KBM-7 (cell line): Measurements from ENCODE around the gene JOSD1.

ENCODE experiments used
- DNase-seq: peaks from one replicate; pipeline ENCODE4 v3.0.0-alpha.2; 2015
- in situ Hi-C: fragments of 300-500 bp; cut with MboI; formaldehyde crosslinking; loops from 2 replicates; pipeline ENCODE4 v1.14.3; 2020; ENCODE audit warnings: low sequenced_read_pairs, low pct_unique_long_range_greater_than_20kb, mixed read lengths

JOSD1 gene

DNA sequence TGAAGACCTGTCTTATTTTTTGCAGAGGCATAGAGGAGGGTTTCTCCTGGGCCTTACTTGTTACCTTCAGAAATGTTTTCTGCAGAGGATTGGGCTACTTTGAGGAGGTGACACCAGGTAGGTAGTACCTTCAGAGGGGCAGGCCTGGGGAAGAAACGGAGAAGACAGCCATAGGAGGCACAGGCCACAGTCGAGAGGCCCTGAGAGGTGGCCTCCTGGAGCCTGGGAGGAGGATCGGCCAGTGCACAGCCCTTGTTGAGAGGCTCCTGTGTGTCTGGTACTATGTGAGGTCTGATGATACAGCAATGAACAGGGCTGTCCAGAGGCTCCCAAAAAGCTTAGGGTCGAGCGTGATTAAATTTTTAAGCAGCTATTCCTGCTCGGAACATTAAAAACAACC, 16.5 kb upstream of the JOSD1 start:
- in situ Hi-C loops = no loop called here
- DNase-seq = no peak

DNA sequence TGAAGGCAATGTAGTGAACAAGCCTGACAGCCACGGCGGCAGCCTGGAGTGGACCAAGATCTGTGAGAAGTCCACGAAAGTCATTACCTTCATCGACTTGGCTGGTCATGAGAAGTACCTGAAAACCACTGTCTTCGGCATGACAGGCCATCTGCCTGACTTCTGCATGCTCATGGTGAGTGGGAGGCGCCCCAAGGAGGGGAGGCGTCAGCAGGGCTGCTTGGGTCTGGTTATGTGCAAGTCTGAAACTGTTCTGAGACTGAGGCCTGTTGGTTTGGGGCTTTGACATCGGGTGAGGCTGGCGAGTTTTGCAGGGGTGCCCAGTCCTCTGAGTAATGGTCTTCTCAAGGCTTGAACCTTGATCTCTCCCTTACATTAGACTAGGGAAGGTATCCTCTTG, 16.1 kb upstream of the JOSD1 start:
- in situ Hi-C loops = no loop called here
- DNase-seq = no peak

DNA sequence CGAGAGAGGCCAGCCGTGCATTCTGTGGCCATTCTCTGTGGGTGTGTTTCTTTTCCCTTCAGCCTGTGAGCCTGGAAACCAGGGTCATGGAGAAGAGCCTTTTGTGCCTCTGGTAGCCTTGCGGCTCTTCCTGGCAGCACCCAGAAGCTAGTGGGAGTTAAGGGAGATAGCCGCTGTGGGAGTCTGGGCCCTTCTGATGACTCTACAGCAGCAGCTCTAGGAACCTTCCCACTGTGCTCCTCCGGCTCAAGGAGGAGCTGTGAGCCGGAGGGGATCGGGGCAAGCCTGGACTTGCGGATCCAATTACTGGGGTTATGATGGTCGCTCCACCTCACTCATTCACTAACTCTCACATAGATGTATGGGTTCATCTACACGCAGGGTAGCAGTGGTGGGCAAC, 15.5 kb upstream of the JOSD1 start:
- in situ Hi-C loops = no loop called here
- DNase-seq = no peak

DNA sequence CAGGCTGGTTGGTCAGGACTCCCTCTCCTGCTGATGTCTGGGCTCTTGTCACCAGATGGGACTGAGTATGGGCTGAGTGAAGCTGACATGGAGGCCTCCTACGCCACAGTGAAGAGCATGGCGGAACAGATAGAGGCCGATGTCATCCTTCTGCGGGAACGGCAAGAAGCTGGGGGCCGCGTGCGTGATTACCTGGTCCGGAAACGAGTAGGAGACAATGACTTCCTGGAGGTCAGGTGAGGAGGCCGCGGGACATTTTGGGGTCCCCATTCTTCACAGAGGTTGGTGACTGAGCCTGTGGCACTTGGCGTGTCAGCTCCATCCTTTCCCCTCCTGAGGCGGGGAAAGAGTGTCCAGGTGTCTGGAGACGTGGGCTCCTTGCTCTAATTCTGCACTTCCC, 15.1 kb upstream of the JOSD1 start:
- in situ Hi-C loops = no loop called here
- DNase-seq = no peak

DNA sequence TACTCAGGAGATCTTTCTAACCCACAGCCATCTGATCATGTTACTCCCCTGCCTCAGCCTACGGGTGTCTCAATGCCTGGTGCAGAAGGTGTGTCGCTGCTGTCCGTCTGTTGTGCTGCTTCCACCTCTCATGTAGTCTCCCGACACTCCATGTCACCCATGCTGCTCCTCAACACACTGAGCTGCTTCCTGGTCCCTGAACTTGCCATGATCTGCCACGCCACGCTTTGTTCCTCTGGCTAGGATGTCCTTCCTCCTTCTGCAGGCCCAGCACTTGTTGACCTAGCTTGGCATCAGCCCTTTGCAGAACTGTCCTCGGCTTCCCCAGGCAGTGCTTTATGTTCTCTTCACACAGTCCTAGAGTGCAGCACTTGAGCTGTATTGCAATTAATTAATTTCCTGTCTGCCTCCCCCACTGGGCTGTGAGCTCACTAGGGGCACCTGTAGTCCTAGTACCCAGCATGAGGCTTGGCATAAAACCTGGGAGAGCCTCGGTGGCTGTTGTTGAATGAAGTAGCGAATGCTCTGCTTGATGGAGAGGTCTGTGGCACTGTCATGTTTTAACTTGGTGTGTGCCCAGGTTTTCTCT, 14.5 kb upstream of the JOSD1 start:
- no peak for DNase-seq
- in situ Hi-C loops = no loop called here

DNA sequence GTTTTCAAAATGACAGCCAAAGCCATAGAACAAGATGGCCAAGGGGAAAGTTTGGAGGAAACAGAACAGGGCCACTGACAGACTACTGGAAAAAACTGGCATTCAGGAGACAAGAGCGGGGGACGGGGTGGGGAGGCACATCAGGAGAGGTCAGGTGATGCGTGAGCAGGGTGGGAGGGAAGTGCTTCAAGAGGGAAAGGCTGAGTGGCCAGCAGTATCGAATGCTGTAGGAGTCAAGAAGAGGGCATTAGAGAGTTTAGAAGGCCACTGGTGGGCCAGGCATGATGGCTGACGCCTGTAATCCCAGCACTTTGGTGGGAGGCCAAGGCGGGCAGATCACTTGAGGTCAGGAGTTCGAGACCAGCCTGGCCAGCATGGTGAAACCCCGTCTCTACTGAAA, 13.2 kb upstream of the JOSD1 start:
- in situ Hi-C loops = no loop called here
- no peak for DNase-seq

DNA sequence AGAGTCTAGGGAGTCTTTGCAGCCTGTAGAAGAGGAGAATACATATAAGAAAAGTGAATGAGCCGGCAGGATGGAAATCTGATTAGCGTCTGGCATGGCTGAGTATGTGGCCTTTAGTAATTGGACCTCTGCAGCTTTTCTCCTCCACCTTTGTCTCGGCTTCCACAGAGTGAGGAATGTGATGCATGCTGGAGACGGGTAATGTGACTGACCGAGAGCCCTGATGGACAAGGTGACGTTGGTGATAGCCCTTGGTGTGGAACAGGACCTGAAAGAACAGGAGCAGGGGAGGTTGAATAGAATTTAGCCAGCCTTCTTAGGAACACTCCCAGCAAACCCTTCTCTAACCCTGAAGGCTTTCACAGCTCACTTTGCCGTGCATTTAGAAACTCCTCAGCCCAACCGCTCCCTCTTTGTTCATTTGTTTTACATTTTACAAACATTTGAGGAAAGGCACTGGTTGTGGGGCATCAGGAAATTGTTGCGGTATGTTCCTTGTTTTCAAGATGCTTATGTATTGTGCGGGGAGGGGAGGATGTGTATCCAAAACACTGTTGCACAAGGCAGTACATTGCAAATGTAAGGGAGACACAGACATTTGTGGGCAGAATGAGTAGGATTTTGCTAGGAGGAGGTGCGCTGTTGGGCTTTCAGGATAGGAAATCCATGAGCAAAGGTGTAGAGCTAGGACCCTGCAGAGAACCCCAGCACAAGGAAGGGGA, 11.9 kb upstream of the JOSD1 start:
- in situ Hi-C loops = no loop called here
- no peak for DNase-seq

DNA sequence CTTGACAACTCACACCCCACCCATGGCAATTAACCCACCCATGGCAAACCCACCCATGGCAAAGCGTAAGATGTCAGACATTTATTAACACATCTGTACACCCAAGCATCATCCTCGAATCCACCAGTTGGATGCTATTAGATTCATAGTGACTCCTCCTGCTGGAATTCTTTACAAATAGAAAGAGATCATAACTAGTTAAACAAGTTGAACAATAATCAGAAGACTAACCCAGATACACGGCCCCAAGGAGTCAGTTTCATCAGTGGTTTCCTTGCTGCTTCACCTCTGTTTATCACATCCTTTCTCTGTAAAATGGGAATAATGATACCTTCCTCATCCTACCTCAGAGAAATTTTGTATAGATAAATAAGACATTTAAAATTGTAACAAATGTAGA, 10.1 kb upstream of the JOSD1 start:
- in situ Hi-C loops = no loop called here
- DNase-seq = no peak

DNA sequence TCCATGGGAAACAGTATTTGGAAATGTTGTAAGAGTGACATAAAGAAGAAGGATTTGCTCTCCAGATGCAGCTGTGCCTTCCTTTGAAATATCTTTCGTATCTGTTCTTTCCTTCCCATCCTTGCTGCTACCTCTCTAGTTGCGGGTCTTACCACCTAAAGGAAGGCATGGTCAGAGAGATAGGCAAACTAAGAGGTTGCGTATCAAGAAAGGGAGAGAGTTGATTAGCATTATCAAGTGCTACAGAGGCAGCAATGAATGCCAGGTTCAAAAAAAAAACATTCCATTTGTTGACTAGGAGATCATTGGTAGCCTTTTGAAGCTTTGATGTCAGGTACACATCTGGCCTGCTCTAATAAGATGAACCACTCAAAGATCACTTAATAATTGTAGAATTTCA, 9.6 kb upstream of the JOSD1 start:
- in situ Hi-C loops = no loop called here
- no peak for DNase-seq

DNA sequence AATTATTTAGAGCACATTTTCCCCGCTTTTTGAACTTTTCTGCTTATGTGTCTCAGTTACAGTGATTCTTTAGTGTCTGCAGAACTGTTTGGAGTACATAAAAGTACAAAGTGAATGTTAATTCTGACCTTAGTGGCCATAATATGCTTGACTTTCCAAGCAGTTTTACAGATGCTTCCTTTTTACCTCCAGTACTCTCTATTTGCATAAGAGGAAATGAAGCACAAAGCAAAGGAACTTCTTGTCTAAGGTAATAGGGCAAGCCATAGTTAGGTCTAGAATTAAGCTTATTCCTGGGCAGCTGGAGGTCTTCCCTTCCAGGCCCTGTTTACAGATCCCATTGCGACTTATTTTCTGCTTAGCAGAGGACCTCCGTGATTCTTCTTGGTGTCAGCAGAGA, 8.6 kb upstream of the JOSD1 start:
- DNase-seq = no peak
- in situ Hi-C loops = no loop called here

DNA sequence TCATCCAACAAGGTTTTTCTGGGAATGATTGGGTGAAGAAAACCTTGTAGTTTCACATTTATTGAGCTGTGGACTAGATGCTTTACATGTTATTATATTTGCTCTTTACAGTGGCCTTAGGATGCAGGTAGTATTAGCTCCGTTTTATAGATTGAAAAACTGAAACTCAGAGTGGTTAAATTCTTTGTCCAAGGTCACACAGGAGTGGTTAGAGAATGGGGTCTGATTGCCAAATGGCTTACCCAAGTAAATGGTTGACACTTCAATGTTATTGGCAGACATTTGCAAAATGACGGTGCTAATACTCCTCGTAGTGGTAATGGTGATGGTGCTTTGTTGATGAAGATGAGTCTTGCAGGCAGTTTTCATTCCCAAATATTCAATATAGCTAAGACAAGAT, 7.2 kb upstream of the JOSD1 start:
- DNase-seq = no peak
- in situ Hi-C loops = no loop called here

DNA sequence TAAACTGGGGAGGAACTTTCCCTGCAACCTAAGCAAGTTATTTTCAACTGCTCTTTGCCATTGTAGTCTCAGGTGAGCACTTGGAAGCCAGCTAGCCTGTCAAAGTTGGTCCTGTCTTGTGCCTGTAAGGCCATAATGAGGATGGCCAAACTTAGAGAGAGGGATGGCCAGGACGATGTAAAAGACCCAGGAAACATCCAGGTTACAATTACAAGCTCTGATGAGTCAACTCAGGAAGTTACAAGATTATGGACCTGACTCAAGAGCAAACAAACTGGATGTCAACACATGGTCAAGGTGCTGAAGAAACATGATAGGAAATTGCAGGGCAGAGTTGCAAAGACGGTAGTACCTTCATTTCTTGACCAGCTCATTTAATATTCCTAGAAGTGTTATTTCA, 6.6 kb upstream of the JOSD1 start:
- in situ Hi-C loops = no loop called here
- DNase-seq = no peak

DNA sequence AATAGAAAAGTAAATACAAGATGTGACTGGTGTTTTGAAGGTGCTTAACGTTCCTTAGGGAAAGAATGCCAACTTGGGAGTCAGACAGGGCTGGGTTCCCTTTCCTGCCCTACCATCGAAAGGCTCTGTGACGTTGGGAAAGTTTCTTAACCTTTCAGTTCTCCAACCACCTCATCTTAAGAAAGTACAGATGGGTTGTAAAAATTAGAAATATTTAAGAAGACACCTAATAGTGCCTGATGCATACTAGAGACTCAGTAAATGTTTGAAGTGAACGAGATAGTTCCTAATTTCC, 6.1 kb upstream of the JOSD1 start:
- in situ Hi-C loops = no loop called here
- DNase-seq = no peak

DNA sequence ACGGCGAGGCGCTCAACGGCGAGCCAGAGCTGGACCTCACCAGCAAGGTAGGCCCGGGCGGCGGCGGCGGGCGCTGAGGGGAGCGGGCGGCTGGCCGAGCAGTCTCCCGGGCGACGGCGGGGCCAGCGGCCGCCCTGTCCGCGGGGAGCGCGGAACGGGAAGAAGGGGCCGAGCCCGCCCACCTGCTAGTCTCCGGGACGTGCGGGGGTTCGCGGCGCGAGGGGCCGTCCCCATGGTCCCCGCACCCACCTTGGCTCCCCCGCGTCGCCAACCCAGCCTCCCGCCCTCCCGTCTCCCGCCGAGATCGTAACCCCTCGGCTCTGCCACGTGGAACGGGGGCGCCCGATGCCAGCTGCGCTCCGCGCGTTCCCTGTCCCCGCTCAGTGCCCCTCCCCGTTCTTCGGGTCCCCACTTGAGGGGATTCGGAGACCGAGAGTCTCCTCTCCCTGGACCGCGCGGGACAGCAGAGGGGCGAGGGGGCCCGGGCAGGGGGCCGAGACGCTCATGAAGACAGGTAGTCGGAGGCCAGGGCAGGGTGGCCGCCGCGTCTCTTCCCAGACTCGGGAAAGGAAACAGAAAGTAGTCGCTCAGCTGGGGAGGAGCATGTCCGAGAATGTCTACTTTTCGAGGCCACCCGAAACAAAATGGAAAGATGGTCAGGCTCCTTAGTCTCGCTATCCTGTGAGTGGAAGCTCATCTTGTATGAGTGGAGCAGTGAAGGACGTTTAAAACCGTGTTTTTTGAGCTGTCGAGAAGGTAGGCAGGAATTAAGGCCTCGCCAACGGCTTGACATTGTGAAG, 5.6 kb upstream of the JOSD1 start:
- in situ Hi-C loops = no loop called here
- DNase-seq = peak; percentile 29

DNA sequence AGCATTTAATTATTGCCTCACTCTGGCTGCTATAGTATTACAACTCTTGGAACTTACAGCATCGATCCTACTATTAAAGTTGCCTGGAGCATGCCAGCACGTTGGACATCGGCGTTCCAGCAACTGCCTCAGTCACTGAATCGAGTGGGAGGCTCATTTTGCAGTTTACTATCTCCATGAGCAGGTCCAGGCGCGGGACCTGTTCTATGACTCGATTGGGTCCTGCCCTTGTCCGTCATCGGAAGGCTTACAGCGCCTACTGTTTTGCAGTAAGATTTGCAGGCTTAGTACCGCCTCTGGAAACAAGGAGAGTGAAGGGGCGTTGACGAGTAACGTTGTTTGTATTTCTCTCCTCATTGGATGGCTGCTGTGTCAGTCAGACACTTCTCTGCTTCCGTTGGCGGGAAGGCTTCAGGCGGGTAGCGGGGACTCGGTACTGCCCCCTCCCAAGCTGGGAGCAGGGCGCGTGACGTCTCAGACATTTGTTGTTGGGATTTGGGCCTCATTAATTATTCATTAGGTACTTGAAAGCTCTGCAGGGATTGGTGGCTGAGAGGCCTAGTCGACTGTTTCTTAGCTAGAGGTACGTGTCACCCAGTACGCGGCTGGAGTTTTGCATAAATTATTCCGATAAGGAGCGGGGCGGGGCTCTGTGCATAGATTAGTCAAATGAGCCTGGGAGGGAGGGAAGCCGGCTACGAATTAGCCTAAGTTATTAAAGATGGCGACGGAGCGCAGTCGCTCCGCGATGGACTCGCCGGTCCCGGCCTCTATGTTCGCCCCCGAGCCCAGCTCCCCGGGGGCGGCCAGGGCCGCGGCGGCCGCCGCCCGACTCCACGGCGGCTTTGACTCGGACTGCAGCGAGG, 4.7 kb upstream of the JOSD1 start, which contains the start of gene GTPBP1:
TSS of gene GTPBP1 (plus strand) at position 710 of the 866 bp plus-strand sequence. CDS start at position 722, 12 bp downstream.
- in situ Hi-C loops = no loop called here
- peak; percentile 100 for DNase-seq

DNA sequence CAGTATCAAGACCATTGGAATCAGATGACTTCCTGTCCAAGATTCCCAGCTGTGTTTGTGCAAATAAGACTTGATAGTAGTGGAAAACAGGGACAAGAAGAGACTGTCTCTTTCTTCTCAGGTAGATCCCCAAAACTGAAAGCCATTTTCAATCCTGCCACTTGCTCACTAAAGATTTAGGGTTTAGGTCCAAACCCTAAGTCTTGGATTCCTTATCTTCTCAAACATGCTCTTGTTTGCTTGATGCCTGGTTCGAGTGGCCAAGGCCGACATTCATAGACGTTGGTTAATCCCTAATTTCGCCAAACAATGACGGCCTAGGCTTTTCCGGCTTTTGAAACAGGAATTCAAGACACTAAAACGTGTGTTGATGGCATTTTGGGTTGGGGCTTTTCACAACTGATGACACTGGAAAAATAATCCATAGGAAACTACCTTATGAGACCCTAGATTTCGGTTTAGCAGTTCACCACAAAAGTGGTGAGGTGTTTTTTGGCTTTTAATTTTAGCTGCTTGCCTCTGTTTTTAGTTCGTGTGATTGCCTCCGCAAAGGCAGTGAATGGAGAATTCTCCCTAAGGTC, 4.0 kb upstream of the JOSD1 start:
- DNase-seq = no peak
- in situ Hi-C loops = no loop called here

DNA sequence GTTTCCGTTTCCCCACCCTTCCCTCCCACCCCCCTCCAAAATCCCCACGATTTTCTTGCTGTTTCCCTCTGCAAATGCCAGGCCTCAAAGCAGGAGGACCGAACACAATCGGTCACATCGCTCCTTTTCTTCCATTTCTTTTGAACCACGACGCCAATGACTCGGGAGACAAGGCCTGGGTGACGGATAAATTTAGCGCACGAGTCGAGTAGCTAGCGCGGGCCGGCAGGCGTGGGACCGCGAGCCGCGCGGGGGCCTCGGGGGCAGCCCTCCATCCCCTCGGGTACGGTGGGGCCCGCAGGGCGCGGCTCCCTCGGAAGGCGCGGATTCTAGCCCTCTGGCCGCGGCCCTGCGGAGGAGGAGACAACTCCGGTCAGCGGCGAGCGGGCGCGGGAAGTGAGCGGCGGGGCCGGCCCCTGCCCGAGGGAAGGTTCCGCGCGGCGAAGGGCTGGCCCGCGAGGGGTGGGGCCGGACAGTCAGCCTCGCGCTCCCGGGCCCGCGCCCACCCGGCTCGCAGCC, 414 bp downstream of the JOSD1 start:
- no peak for DNase-seq
- in situ Hi-C loops = no loop called here

DNA sequence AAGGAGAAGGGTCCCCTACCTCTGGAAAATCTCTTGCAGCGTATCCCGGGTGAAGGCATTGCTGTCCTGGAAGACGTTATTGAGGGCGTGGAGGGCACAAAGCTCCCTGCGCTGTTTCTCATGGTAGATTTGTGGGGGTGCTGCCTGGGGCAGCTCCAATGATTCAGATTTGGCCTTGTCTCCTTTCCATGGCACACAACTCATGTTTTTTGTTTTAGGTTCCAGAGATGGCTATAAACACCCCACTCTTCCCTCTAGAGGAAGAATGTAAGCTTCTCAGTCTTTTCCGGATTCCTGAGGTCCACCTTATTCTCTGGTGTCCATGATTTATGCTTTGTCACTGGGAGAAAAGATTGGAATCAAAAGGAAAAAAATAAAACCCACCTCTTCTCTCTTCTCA, 959 bp downstream of the JOSD1 start:
- in situ Hi-C loops = no loop called here
- DNase-seq = peak; percentile 26

DNA sequence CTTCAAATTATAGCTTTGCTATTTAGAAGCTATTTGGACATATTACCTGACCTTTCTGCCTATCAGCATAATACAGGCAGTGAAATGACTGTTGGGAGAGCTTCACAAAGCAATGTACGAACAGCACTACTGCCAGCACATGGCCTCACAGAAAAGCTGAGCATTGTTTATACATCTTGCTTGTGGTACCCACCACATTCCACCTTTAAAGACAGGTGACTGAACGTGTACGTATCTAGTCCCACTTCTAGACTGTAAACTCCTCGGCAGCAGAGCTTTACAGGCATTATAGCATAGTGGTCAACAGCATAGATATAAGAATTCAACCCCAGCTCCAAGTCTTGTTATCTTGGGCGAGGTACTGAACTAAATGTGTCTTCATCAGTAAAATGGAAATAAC, 1.6 kb downstream of the JOSD1 start:
- no peak for DNase-seq
- in situ Hi-C loops = no loop called here
